ENCODE measurements around the gene B3GALT6. TPM values are rescaled to one million over a fixed set of nuclear protein-coding genes. Genes with fewer than 3 reads are reported as not detected.

B3GALT6 gene
- total RNA-seq, 1 experiment from 2014 or later = 20.0 TPM

DNA sequence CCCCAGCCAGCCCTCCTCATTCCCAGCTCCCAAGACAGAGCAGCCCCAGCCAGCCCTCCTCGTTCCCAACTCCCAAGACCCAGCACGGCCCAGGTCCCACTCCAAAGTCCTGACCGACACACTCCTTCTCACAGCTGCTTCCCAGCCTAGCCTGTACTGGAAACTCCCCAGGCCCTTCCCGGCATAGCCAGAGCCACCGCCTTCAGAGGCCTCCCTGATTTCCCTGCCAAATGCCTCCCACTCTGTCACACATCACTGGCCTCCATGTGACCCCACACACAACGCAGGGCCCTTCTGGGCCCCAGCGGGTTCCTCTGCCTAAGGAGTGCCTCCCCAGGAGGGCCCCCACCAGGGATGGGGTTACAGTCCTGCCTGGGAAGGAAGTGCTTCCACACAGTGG, 38.8 kb downstream of the B3GALT6 start (continued):
- TF ChIP-seq, protein P1, sequence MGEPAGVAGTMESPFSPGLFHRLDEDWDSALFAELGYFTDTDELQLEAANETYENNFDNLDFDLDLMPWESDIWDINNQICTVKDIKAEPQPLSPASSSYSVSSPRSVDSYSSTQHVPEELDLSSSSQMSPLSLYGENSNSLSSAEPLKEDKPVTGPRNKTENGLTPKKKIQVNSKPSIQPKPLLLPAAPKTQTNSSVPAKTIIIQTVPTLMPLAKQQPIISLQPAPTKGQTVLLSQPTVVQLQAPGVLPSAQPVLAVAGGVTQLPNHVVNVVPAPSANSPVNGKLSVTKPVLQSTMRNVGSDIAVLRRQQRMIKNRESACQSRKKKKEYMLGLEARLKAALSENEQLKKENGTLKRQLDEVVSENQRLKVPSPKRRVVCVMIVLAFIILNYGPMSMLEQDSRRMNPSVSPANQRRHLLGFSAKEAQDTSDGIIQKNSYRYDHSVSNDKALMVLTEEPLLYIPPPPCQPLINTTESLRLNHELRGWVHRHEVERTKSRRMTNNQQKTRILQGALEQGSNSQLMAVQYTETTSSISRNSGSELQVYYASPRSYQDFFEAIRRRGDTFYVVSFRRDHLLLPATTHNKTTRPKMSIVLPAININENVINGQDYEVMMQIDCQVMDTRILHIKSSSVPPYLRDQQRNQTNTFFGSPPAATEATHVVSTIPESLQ (CRISPR knock-in tag; IDR thresholded peaks at IDR 0.05) = no peak
- TF ChIP-seq PRRX2 (CRISPR knock-in tag; IDR thresholded peaks at IDR 0.05) (no peak), SMAD4 (CRISPR knock-in tag; IDR thresholded peaks at IDR 0.05) (no peak)

DNA sequence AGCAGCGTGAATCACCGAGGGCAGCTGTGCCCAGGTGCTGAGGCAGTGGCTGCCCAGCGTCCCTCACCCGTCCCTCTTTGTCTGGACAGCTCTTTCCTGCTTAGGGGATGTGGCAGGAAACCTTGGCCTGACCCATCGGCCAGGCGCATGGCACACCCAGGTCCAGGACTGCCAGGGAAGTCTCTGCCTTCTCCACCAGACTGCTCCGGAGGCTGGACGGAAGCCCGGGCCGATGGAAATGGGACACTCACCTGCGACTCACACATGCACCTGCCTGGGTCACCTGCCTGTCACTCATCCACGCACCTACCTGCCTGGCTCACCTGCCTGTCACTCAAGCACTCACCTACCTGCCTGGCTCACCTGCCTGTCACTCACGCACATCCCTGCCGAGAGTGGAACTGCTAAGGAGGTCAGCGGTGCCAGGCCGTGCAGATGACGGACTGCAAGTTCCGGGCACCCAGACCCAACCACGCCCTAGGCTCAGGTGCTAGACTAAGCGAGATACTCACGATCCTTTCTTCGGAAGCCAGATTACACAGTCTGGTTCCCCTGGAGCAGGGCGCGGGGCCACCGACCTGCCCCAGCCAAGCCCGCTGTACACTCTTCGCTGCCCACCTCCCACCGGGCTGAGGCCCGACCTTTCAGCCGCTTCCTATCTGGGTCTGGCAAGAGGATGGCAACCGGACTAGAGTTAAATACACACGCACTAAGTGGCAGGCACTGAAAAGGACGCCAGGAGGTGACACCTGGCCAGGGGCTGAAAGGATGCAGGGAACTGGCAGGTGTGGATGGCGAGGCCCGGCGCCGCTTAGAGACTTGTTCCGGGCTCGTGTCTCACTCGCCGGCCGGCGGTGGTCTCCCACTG, 40.5 kb downstream of the B3GALT6 start:
- peak; percentile 11 for DNase-seq (ENCODE audit: low spot score)
- peak overlapping the region; percentile 84 for H3K4me3 Mint-ChIP-seq
- H3K36me3 Mint-ChIP-seq = peaks cover 9% of the 10 kb centered on the region
- POLR2A ChIA-PET = interaction anchor here (0.7 kb wide), 1 partner anchor 431 kb away, joined by 5 read pairs; no protein-coding TSS in a partner anchor
- H3K9me3 Mint-ChIP-seq = no peaks in the 10 kb centered on the region
- ATAC-seq = no peak
- H3K27me3 Mint-ChIP-seq (ENCODE audit: low read depth) = no peaks in the 10 kb centered on the region
- CTCF ChIA-PET = interaction anchor here (1.1 to 2.2 kb wide), 5 partner anchors 8 to 150 kb away, joined by 4 to 25 read pairs (median 4); no protein-coding TSS in a partner anchor
- peak overlapping the region; percentile 63 for H3K27ac Mint-ChIP-seq
- H3K4me1 Mint-ChIP-seq = peaks cover 23% of the 10 kb centered on the region
- no peak for TF ChIP-seq GRHL2 (CRISPR knock-in tag; IDR thresholded peaks at IDR 0.05; ENCODE audit: insufficient replicate concordance, severe bottlenecking)
- no peak for TF ChIP-seq ZBTB21 (CRISPR knock-in tag; IDR thresholded peaks at IDR 0.05; ENCODE audit: borderline replicate concordance)
- no peak for TF ChIP-seq ZNF232 (CRISPR knock-in tag; IDR thresholded peaks at IDR 0.05)
- TF ChIP-seq, protein P2, sequence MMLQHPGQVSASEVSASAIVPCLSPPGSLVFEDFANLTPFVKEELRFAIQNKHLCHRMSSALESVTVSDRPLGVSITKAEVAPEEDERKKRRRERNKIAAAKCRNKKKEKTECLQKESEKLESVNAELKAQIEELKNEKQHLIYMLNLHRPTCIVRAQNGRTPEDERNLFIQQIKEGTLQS (CRISPR knock-in tag; conservative IDR thresholded peaks at IDR 0.05) = no peak
- TF ChIP-seq, protein P3, sequence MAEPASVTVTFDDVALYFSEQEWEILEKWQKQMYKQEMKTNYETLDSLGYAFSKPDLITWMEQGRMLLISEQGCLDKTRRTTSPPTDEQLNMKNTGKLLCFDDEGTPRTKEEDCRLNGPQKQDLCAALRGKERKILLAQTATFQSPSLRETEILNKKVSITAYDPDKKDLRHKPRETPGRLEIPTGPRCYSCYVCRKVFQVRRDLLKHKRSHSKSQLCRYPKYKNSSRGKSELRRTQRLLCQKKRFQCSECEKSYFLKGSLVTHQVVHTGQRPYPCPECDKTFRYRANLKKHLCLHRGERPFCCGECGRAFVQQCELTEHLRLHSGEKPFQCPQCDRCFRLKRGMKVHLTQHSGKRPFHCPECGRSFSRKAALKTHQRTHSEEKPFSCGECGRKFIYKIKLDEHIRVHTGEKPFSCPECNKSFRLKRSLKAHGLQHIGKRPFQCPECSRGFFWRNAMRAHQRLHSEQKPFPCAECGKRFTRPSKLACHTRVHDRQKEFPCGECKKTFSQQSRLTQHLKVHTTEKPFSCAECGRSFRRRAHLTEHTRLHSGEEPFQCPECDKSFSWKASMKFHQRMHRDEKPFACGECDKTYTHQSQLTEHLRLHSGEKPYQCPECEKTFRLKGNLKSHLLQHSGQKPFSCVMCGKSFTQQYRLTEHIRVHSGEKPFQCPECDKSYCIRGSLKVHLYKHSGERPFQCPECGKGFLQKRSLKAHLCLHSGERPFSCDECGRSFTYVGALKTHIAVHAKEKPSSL (CRISPR knock-in tag; conservative IDR thresholded peaks at IDR 0.05) = no peak
- TF ChIP-seq, protein P4, sequence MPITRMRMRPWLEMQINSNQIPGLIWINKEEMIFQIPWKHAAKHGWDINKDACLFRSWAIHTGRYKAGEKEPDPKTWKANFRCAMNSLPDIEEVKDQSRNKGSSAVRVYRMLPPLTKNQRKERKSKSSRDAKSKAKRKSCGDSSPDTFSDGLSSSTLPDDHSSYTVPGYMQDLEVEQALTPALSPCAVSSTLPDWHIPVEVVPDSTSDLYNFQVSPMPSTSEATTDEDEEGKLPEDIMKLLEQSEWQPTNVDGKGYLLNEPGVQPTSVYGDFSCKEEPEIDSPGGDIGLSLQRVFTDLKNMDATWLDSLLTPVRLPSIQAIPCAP (CRISPR knock-in tag; IDR thresholded peaks at IDR 0.05) = 0 out of 2 replicates have a peak, but pooled peaks have one; percentile 14
- TF ChIP-seq FOXK1 (CRISPR knock-in tag; IDR thresholded peaks at IDR 0.05) = no peak
- no peak for TF ChIP-seq TEAD1 (CRISPR knock-in tag; IDR thresholded peaks at IDR 0.05)
- TF ChIP-seq, protein P5, sequence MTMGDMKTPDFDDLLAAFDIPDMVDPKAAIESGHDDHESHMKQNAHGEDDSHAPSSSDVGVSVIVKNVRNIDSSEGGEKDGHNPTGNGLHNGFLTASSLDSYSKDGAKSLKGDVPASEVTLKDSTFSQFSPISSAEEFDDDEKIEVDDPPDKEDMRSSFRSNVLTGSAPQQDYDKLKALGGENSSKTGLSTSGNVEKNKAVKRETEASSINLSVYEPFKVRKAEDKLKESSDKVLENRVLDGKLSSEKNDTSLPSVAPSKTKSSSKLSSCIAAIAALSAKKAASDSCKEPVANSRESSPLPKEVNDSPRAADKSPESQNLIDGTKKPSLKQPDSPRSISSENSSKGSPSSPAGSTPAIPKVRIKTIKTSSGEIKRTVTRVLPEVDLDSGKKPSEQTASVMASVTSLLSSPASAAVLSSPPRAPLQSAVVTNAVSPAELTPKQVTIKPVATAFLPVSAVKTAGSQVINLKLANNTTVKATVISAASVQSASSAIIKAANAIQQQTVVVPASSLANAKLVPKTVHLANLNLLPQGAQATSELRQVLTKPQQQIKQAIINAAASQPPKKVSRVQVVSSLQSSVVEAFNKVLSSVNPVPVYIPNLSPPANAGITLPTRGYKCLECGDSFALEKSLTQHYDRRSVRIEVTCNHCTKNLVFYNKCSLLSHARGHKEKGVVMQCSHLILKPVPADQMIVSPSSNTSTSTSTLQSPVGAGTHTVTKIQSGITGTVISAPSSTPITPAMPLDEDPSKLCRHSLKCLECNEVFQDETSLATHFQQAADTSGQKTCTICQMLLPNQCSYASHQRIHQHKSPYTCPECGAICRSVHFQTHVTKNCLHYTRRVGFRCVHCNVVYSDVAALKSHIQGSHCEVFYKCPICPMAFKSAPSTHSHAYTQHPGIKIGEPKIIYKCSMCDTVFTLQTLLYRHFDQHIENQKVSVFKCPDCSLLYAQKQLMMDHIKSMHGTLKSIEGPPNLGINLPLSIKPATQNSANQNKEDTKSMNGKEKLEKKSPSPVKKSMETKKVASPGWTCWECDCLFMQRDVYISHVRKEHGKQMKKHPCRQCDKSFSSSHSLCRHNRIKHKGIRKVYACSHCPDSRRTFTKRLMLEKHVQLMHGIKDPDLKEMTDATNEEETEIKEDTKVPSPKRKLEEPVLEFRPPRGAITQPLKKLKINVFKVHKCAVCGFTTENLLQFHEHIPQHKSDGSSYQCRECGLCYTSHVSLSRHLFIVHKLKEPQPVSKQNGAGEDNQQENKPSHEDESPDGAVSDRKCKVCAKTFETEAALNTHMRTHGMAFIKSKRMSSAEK (CRISPR knock-in tag; IDR thresholded peaks at IDR 0.05; ENCODE audit: borderline replicate concordance) = no peak
- no peak for TF ChIP-seq MYBL2 (CRISPR knock-in tag; IDR thresholded peaks at IDR 0.05)
- TF ChIP-seq RELA (CRISPR knock-in tag; IDR thresholded peaks at IDR 0.05; ENCODE audit: borderline replicate concordance) = peak; percentile 79; the same call in 1 of the 2 replicates
- TF ChIP-seq SP1 (CRISPR knock-in tag; conservative IDR thresholded peaks at IDR 0.05) = no peak
- TF ChIP-seq ZNF423 (CRISPR knock-in tag; IDR thresholded peaks at IDR 0.05) = no peak

Data from WTC11 (cell line).